HEK293 (cell line): ENCODE results near the gene TMEM170B.

Experiments
- CTCF ChIA-PET: fragments of 350-600 bp; formaldehyde crosslinking; extraction: SDS; loops from one replicate; lab custom pipeline; 2021; ENCODE audit warnings: antibody characterized with exemption; lab: Yijun Ruan, JAX
- POLR2A ChIA-PET: fragments of 300-600 bp; formaldehyde crosslinking; extraction: SDS; loops from one replicate; lab custom pipeline; 2020; ENCODE audit warnings: antibody characterized with exemption, inconsistent platforms; lab: Yijun Ruan, JAX
- H3K27ac ChIP-seq: fragments of 200-500 bp; sonication (Bioruptor generic); 2 replicates; pipeline ENCODE4 v1.5.1; 2014; ENCODE audit warnings: low read depth, low read length, control low read depth, inconsistent platforms; ENCODE audit errors: extremely low read depth
- H3K36me3 ChIP-seq, 2 experiments: fragments of 200-500 bp in 1 of 2; sonication (Bioruptor generic) in 1 of 2; 1 replicate in 1 of 2; 2 replicates in 1 of 2; pipeline ENCODE4 v1.5.1; 2014 to 2017; ENCODE audit warnings: inconsistent platforms in 2 of 2, low read length in 2 of 2; ENCODE audit not compliant: control insufficient read depth in 2 of 2, insufficient read depth in 1 of 2
- H3K4me1 ChIP-seq: fragments of 200-500 bp; sonication (Bioruptor generic); 2 replicates; pipeline ENCODE4 v1.5.1; 2014; ENCODE audit warnings: mild to moderate bottlenecking, low read length, inconsistent platforms; ENCODE audit not compliant: control insufficient read depth, insufficient read depth
- H3K4me3 ChIP-seq: 2 replicates; pipeline ENCODE4 v1.5.1; 2011; ENCODE audit warnings: low read depth, mild to moderate bottlenecking, control low read depth, low read length, moderate library complexity
- H3K9me3 ChIP-seq: fragments of 200-500 bp; sonication (Bioruptor generic); 2 replicates; pipeline ENCODE4 v1.5.1; 2014; ENCODE audit warnings: low read depth, low read length, inconsistent platforms; ENCODE audit not compliant: control insufficient read depth, insufficient read depth
- CTCF ChIP-seq: fragments of 450-650 bp; formaldehyde crosslinking; IDR thresholded peaks from 2 replicates; pipeline ENCODE4 v1.5.1; 2016; ENCODE audit warnings: missing biosample characterization, missing genetic modification characterization
- KLF8 ChIP-seq: fragments of 450-650 bp; formaldehyde crosslinking; IDR thresholded peaks from 2 replicates; pipeline ENCODE4 v1.5.1; 2016; ENCODE audit warnings: missing biosample characterization, missing genetic modification characterization
- MYNN ChIP-seq: fragments of 450-650 bp; formaldehyde crosslinking; IDR thresholded peaks from 2 replicates; pipeline ENCODE4 v1.5.1; 2016; ENCODE audit warnings: missing biosample characterization, missing genetic modification characterization, borderline replicate concordance
- PRDM6 ChIP-seq: fragments of 450-650 bp; formaldehyde crosslinking; IDR thresholded peaks from 2 replicates; pipeline ENCODE4 v1.5.1; 2017; ENCODE audit warnings: missing biosample characterization, missing genetic modification characterization
- SCRT2 ChIP-seq: fragments of 450-650 bp; formaldehyde crosslinking; IDR thresholded peaks from 2 replicates; pipeline ENCODE4 v1.5.1; 2016; ENCODE audit warnings: missing biosample characterization, missing genetic modification characterization
- TCF7L2 ChIP-seq: IDR thresholded peaks from 2 replicates; pipeline ENCODE4 v1.6.1; 2011; ENCODE audit warnings: low read depth, mild to moderate bottlenecking, inconsistent platforms, low read length, moderate library complexity, borderline replicate concordance
- WT1 ChIP-seq: fragments of 450-650 bp; formaldehyde crosslinking; IDR thresholded peaks from 2 replicates; pipeline ENCODE4 v1.5.1; 2016; ENCODE audit warnings: missing biosample characterization, missing genetic modification characterization
- ZBTB26 ChIP-seq: fragments of 450-650 bp; formaldehyde crosslinking; optimal IDR thresholded peaks from 2 replicates; pipeline ENCODE3; 2016; ENCODE audit warnings: missing biosample characterization, mild to moderate bottlenecking, missing genetic modification characterization
- ZFP3 ChIP-seq: fragments of 450-650 bp; formaldehyde crosslinking; IDR thresholded peaks from 2 replicates; pipeline ENCODE4 v1.5.1; 2016; ENCODE audit warnings: low read depth, missing biosample characterization, missing genetic modification characterization
- ZNF146 ChIP-seq: fragments of 450-650 bp; formaldehyde crosslinking; IDR thresholded peaks from 2 replicates; pipeline ENCODE4 v1.5.1; 2016; ENCODE audit warnings: missing biosample characterization, missing genetic modification characterization
- ZNF175 ChIP-seq: fragments of 450-650 bp; formaldehyde crosslinking; IDR thresholded peaks from 2 replicates; pipeline ENCODE4 v1.5.1; 2016; ENCODE audit warnings: missing biosample characterization, missing genetic modification characterization
- ZNF274 ChIP-seq, 2 experiments: fragments of 200-500 bp in 1 of 2; fragments of 450-650 bp in 1 of 2; sonication (Bioruptor generic) in 1 of 2; formaldehyde crosslinking in 1 of 2; IDR thresholded peaks; 2 replicates each; pipeline versions ENCODE4 v1.5.1 to v1.6.1; 2014 to 2016; ENCODE audit warnings: borderline replicate concordance in 1 of 2, inconsistent platforms in 1 of 2, low read length in 1 of 2, missing biosample characterization in 1 of 2, missing genetic modification characterization in 1 of 2
- ZNF398 ChIP-seq: fragments of 450-650 bp; formaldehyde crosslinking; IDR thresholded peaks from 2 replicates; pipeline ENCODE4 v1.5.1; 2017; ENCODE audit warnings: missing biosample characterization, missing genetic modification characterization
- ZNF48 ChIP-seq: fragments of 450-650 bp; formaldehyde crosslinking; IDR thresholded peaks from 2 replicates; pipeline ENCODE4 v1.5.1; 2016; ENCODE audit warnings: missing biosample characterization, missing genetic modification characterization
- ZNF548 ChIP-seq: fragments of 450-650 bp; formaldehyde crosslinking; IDR thresholded peaks from 2 replicates; pipeline ENCODE4 v1.5.1; 2016; ENCODE audit warnings: missing biosample characterization, missing genetic modification characterization
- ZNF692 ChIP-seq: fragments of 450-650 bp; formaldehyde crosslinking; IDR thresholded peaks from 2 replicates; pipeline ENCODE4 v1.5.1; 2016; ENCODE audit warnings: missing biosample characterization, missing genetic modification characterization
- ZNF777 ChIP-seq: fragments of 450-650 bp; formaldehyde crosslinking; IDR thresholded peaks from 2 replicates; pipeline ENCODE4 v1.5.1; 2017; ENCODE audit warnings: missing biosample characterization, missing genetic modification characterization, borderline replicate concordance
- TF ChIP-seq, protein P1 (sequence below): fragments of 450-650 bp; formaldehyde crosslinking; IDR thresholded peaks from 2 replicates; pipeline ENCODE4 v1.5.0; 2017; ENCODE audit warnings: missing biosample characterization, missing genetic modification characterization, borderline replicate concordance
- TF ChIP-seq, protein P2 (sequence below): fragments of 450-650 bp; formaldehyde crosslinking; IDR thresholded peaks from 2 replicates; pipeline ENCODE4 v1.5.1; 2016; ENCODE audit warnings: missing biosample characterization, missing genetic modification characterization

TMEM170B gene

DNA sequence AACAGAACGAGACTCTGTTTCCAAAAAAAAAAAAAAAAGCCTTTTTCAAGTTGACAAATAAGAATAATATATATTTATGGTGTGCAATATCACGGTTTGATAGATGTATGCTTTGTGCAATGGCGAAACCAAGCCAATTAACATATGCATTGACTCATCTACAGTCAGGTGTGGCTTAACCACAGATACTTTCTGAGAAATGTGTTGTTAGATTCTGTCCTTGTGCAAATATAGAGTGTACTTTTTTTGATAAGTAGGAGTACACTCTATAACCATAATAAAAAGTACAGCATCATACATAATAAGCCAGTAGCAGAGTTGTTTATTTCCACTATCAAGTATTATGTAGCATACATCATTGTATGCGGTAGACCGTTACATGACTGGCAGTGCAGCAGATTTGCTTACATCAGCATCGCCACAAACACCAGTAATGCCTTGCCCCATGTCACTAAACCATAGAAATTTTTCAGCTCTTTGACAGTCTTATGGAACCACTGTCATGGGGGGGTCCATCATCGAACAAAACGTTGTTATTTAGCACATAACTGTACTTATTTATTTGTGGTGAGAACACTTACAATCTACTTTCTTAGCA, 59.2 kb downstream of the TMEM170B start:
- Histone ChIP-seq H3K36me3 (no peaks in the 10 kb centered on the region), H3K4me3 (no peak overlapping the region), H3K4me1 (no peaks in the 10 kb centered on the region), H3K9me3 (no peaks in the 10 kb centered on the region), H3K27ac (no peak overlapping the region)
- no peak for TF ChIP-seq CTCF (tag by site-specific recombination)
- no peak for TF ChIP-seq ZNF274 (IDR thresholded peaks at IDR 0.05; ENCODE audit: low read length)
- no peak for TF ChIP-seq ZNF274 (tag by site-specific recombination; IDR thresholded peaks at IDR 0.05; ENCODE audit: borderline replicate concordance)
- no peak for TF ChIP-seq KLF8 (tag by site-specific recombination)
- TF ChIP-seq, protein P1, sequence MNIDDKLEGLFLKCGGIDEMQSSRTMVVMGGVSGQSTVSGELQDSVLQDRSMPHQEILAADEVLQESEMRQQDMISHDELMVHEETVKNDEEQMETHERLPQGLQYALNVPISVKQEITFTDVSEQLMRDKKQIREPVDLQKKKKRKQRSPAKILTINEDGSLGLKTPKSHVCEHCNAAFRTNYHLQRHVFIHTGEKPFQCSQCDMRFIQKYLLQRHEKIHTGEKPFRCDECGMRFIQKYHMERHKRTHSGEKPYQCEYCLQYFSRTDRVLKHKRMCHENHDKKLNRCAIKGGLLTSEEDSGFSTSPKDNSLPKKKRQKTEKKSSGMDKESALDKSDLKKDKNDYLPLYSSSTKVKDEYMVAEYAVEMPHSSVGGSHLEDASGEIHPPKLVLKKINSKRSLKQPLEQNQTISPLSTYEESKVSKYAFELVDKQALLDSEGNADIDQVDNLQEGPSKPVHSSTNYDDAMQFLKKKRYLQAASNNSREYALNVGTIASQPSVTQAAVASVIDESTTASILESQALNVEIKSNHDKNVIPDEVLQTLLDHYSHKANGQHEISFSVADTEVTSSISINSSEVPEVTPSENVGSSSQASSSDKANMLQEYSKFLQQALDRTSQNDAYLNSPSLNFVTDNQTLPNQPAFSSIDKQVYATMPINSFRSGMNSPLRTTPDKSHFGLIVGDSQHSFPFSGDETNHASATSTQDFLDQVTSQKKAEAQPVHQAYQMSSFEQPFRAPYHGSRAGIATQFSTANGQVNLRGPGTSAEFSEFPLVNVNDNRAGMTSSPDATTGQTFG (tag by site-specific recombination) = no peak
- TF ChIP-seq ZNF146 (tag by site-specific recombination) = no peak
- TF ChIP-seq ZNF48 (tag by site-specific recombination) = no peak
- TF ChIP-seq ZNF548 = no peak
- no peak for TF ChIP-seq WT1 (tag by site-specific recombination)
- no peak for TF ChIP-seq MYNN (tag by site-specific recombination)
- no peak for TF ChIP-seq ZNF398 (tag by site-specific recombination)
- no peak for TF ChIP-seq ZBTB26 (tag by site-specific recombination)
- TF ChIP-seq ZNF777 (tag by site-specific recombination) = no peak
- no peak for TF ChIP-seq PRDM6
- ChIA-PET POLR2A (interaction anchor here (0.7 kb wide), 1 partner anchor 1008 kb away, joined by 6 read pairs; no protein-coding TSS in a partner anchor), CTCF (interaction anchor here (0.7 to 2.1 kb wide), 9 partner anchors 10 to 1008 kb away, joined by 3 to 18 read pairs (median 4); no protein-coding TSS in a partner anchor)

GRCh38 chr6:11598687-11599086, 61.1 kb downstream of the TMEM170B start:
- no peaks in the 10 kb centered on the region for H3K36me3 ChIP-seq
- no peak overlapping the region for H3K27ac ChIP-seq
- ChIA-PET CTCF (interaction anchor here (0.6 kb wide), 2 partner anchors 12 to 633 kb away, joined by 3 to 6 read pairs; no protein-coding TSS in a partner anchor), POLR2A (no interaction called here)
- no peaks in the 10 kb centered on the region for H3K9me3 ChIP-seq
- no peak overlapping the region for H3K4me3 ChIP-seq
- no peaks in the 10 kb centered on the region for H3K4me1 ChIP-seq
- no peak for TF ChIP-seq ZNF692 (tag by site-specific recombination)
- TF ChIP-seq, protein P2, sequence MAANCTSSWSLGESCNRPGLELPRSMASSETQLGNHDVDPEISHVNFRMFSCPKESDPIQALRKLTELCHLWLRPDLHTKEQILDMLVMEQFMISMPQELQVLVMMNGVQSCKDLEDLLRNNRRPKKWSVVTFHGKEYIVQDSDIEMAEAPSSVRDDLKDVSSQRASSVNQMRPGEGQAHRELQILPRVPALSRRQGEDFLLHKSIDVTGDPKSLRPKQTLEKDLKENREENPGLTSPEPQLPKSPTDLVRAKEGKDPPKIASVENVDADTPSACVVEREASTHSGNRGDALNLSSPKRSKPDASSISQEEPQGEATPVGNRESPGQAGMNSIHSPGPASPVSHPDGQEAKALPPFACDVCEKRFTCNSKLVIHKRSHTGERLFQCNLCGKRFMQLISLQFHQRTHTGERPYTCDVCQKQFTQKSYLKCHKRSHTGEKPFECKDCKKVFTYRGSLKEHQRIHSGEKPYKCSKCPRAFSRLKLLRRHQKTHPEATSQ (tag by site-specific recombination) = no peak
- TF ChIP-seq TCF7L2 = no peak
- TF ChIP-seq ZNF175 (tag by site-specific recombination) = no peak
- no peak for TF ChIP-seq SCRT2 (tag by site-specific recombination)
- TF ChIP-seq ZNF398 (tag by site-specific recombination) = no peak
- no peak for TF ChIP-seq ZFP3 (tag by site-specific recombination)
